IPS DF 6.9 (cell line): ENCODE results near the gene KIAA0930.
A peak's percentile ranks its signal among the peaks of the same experiment; 100 is the strongest.

ENCODE experiments used
- DNase-seq: peaks from one replicate; pipeline ENCODE4 v3.0.0-alpha.2; 2013; ENCODE audit warnings: low read depth, low spot score
- H3K27ac ChIP-seq: one replicate; pipeline ENCODE4 v1.5.1; 2013; ENCODE audit warnings: low read length, control low read depth
- H3K27me3 ChIP-seq: 2 replicates; pipeline ENCODE4 v1.6.1; 2013; ENCODE audit warnings: mild to moderate bottlenecking, low read length; ENCODE audit not compliant: control insufficient read depth, insufficient read depth
- H3K36me3 ChIP-seq: 2 replicates; pipeline ENCODE4 v1.6.1; 2013; ENCODE audit warnings: low read length; ENCODE audit not compliant: control insufficient read depth, insufficient read depth
- H3K4me1 ChIP-seq: 2 replicates; pipeline ENCODE4 v1.6.1; 2013; ENCODE audit warnings: low read length; ENCODE audit not compliant: control insufficient read depth, insufficient read depth
- H3K4me3 ChIP-seq: 2 replicates; pipeline ENCODE4 v1.5.1; 2013; ENCODE audit warnings: mild to moderate bottlenecking, low read length
- H3K9me3 ChIP-seq: 2 replicates; pipeline ENCODE4 v1.6.1; 2013; ENCODE audit warnings: low read length, inconsistent platforms; ENCODE audit not compliant: control insufficient read depth, insufficient read depth
- WGBS: extraction: QIAGEN DNeasy Blood & Tissue Kit; methylation state at CpG from one replicate; pipeline ENCODE4 v1.1.7; 2013; ENCODE audit warnings: mixed read lengths, missing lambda C conversion rate; ENCODE audit not compliant: insufficient read length, insufficient coverage; 5-methylcytosine and 5-hydroxymethylcytosine counted together

KIAA0930 gene

DNA sequence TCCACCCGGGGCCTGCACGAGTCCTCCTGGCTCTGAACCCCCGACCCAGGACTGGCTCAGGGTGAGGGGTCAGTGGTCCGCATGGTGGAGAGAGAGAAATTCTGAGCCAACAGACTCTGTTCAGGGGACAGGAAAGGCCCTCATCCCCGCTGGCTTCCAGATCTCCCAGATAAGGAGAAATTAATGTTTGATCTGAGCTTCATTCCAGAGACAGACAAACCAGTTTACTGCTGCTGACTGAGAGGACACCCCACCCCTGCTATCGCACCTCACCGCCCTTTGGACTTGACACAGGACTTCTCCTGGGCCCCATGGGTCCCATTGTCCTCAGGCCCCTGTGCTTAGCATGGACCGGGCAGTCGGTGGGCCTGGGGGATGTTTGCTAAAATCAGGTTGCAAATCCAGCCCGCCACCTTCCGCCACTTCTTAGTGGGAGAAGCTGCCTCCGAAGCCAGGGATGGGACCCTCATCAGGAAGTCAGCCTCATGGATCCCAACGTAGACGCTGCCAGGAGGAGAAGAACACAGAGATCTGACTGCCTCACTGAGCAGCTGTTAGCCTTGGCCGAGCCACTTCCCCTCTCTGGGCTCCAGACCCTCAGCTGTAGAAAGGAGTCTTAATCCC is 32.9 kb upstream of the KIAA0930 start:
- Histone ChIP-seq H3K36me3 (no peaks in the 10 kb centered on the region), H3K27ac (no peak overlapping the region), H3K9me3 (no peaks in the 10 kb centered on the region), H3K4me3 (no peak overlapping the region), H3K4me1 (peaks cover 2% of the 10 kb centered on the region; the same call in 1 of the 2 replicates), H3K27me3 (no peaks in the 10 kb centered on the region)
- no CpG with 5 or more reads among the region's 15 CpGs for WGBS
- no peak for DNase-seq

DNA sequence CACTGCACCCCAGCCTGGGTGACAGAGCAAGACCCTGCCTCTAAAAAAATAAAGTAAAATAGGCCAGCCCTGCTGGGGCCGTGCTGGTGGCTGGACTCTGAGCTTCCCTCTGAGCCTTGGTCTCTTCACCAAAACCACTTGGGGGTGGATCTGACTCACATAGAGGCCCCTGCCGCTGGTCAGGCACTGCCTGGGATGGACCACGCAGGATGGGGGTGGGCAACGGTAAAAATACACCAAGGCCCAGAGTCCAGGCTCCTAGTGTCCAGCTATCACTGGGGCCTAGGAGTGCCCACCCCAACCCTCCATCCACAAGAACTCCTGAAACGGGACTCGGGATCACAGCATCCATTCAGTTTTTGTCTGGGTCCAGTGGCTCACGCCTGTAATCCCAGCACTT is 31.8 kb upstream of the KIAA0930 start:
- no peak for DNase-seq
- Histone ChIP-seq H3K36me3 (no peaks in the 10 kb centered on the region), H3K27ac (no peak overlapping the region), H3K9me3 (no peaks in the 10 kb centered on the region), H3K4me1 (peaks cover 2% of the 10 kb centered on the region; the same call in 1 of the 2 replicates), H3K27me3 (no peaks in the 10 kb centered on the region), H3K4me3 (no peak overlapping the region)
- WGBS = no CpG with 5 or more reads among the region's 7 CpGs

GRCh38 chr22:45271667-45272201 is 31.0 kb upstream of the KIAA0930 start:
- WGBS = no CpG with 5 or more reads among the region's 13 CpGs
- Histone ChIP-seq H3K36me3 (no peaks in the 10 kb centered on the region), H3K4me3 (no peak overlapping the region), H3K9me3 (no peaks in the 10 kb centered on the region), H3K27me3 (no peaks in the 10 kb centered on the region), H3K27ac (no peak overlapping the region), H3K4me1 (peaks cover 2% of the 10 kb centered on the region; the same call in 1 of the 2 replicates)
- no peak for DNase-seq

DNA sequence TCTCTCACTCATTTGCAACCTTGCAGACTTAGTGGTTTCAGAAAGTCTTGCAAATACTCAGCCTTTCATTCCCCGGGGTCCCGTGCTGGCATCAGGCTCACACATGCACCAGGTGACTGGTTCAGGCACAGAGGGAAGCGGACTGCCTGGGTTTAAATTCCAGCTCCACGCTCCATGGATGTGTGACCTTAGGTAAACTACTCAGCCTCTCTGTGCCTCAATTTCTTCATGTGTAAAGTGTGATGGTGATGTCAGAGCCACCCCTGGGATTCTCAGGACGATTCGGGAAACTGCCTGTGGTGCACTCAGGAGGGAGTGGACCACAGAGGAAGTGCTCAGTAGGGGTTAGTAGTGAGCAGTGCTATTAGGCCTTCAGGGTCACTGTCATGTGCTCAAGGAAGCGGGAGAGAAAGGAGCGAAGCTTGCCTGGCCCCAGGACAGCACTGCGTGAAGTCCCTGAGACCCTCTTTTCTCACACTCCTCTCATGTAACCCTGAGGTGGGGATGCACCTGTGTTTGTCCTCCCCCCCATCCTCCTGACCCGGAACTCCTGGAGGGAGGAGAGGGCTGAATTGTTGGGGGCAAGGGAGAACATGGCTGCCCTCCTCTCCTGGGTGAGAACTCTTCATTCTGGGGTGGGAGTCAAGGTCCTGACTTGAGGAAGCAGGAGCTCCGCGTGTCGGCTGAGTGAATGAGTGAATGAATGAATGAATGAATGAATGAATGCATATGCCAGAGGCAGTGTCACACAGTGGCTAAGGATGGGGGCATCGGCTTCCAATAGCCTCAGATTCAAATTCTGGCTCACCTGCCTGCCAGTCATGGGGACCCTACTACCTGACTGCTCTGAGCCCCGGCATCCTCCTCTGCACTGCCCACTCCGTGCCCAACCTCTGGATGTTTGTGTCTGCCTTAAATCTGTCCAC is 29.7 kb upstream of the KIAA0930 start:
- no peaks in the 10 kb centered on the region for H3K27me3 ChIP-seq
- no peak overlapping the region for H3K27ac ChIP-seq
- no peak overlapping the region for H3K4me3 ChIP-seq
- peaks cover 2% of the 10 kb centered on the region; the same call in 1 of the 2 replicates for H3K4me1 ChIP-seq
- no peak for DNase-seq
- H3K36me3 ChIP-seq = no peaks in the 10 kb centered on the region
- WGBS = no CpG with 5 or more reads among the region's 16 CpGs
- no peaks in the 10 kb centered on the region for H3K9me3 ChIP-seq

DNA sequence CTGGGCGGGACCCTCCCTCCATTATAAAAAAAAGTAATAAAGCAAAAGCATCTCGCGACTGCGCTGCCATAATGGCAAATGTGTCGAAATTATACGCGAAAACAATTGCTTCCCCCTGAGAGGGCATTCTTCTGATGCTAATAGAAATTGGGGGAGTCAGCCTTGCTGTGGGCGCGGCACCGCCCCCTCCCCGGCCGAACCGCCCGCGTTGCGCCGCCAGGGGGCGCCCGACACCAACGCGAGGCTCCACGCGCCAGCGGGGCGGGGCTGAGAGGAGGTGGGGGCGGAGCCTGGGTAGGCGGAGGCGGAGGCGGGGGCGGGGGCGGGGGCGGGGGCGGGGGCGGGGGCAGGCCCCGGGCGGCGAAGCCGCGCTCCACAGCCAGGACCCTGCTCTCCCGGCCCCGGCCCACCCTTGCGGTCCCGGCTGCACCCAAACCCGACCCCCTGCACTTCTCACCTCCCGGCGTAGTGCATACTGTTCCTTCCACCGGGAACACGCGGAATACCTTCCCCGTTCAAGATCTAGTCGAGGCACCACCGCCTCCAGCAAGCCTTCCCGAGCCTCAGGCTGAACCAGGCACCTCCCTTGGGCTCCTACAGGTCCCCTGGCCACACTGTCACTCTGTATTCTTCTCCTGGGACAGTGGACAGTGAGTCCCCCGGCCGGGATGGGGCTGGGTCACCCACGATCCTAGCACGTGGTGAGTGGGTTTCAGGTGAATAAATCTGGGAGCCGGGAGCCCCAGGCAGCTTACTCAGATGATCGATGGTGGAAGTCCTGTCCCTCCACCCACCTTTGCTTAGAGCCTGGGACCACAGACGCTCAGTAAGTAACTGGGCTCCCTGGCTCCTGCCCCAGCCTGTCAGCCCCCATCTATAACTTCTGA is 28.5 kb upstream of the KIAA0930 start:
- Histone ChIP-seq H3K36me3 (no peaks in the 10 kb centered on the region), H3K27ac (no peak overlapping the region), H3K4me3 (peak overlapping the region; percentile 52; the same call in 1 of the 2 replicates), H3K9me3 (no peaks in the 10 kb centered on the region), H3K4me1 (peaks cover 2% of the 10 kb centered on the region; the same call in 1 of the 2 replicates), H3K27me3 (no peaks in the 10 kb centered on the region)
- WGBS = no CpG with 5 or more reads among the region's 60 CpGs
- DNase-seq = no peak

- no CpG with 5 or more reads among the region's 47 CpGs for WGBS
- Histone ChIP-seq H3K36me3 (no peaks in the 10 kb centered on the region), H3K27me3 (no peaks in the 10 kb centered on the region), H3K4me1 (peaks cover 3% of the 10 kb centered on the region; the same call in 1 of the 2 replicates), H3K9me3 (no peaks in the 10 kb centered on the region), H3K4me3 (peak overlapping the region; percentile 52; the same call in 1 of the 2 replicates), H3K27ac (no peak overlapping the region)
- peak; percentile 85 for DNase-seq
Observed at GRCh38 chr22:45268167-45268957, 27.7 kb upstream of the KIAA0930 start.

GRCh38 chr22:45265535-45265934 is 24.8 kb upstream of the KIAA0930 start:
- Histone ChIP-seq H3K27me3 (no peaks in the 10 kb centered on the region), H3K27ac (no peak overlapping the region), H3K9me3 (no peaks in the 10 kb centered on the region), H3K4me3 (no peak overlapping the region), H3K4me1 (peaks cover 3% of the 10 kb centered on the region; the same call in 1 of the 2 replicates), H3K36me3 (no peaks in the 10 kb centered on the region)
- whole genome bisulfite sequencing = no CpG with 5 or more reads among the region's 7 CpGs
- no peak for DNase-seq

DNA sequence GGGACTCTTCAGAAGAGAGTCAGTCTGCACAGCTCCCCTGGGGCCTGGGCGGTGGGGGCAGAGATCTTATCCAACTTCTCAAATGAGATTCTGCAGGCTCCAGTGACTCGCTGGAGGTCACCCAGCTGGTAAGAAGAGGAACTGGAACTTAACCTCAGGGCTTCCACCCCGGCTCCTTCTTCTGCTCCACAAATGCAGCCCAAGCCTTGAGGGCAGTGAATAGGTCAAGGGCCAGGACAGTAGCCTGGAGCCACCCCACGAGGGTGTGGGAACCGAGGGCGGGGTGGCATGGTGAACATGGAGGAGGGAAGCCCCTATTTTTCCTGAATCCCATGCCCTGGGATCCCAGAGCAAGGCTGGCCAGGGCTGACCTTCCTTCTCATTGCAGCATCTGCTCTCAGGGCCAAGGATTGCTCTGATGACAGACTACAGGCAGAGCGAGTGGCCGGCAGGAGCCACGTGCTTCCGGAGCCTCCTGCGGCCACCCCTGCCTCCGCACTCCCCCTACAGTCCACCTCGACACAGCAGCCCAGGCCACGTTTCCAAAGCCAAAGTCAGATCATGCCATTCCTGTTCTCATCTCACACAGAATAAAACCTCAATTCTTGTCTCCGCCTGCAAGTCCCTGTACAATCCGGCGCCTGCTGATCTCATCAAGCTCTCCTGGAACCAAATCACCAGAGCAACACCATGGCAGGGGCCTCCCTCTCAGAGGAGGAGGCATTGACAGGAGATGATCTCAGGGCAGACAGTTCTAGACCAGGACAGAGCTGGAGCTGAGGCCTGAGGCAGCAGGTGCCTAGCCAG is 23.0 kb upstream of the KIAA0930 start:
- 0 out of 2 replicates have a peak, but pooled peaks cover 1% of the 10 kb centered on the region for H3K4me1 ChIP-seq
- H3K4me3 ChIP-seq = no peak overlapping the region
- H3K36me3 ChIP-seq = no peaks in the 10 kb centered on the region
- no peak overlapping the region for H3K27ac ChIP-seq
- WGBS = no CpG with 5 or more reads among the region's 17 CpGs
- DNase-seq = no peak
- no peaks in the 10 kb centered on the region for H3K27me3 ChIP-seq
- H3K9me3 ChIP-seq = no peaks in the 10 kb centered on the region

DNA sequence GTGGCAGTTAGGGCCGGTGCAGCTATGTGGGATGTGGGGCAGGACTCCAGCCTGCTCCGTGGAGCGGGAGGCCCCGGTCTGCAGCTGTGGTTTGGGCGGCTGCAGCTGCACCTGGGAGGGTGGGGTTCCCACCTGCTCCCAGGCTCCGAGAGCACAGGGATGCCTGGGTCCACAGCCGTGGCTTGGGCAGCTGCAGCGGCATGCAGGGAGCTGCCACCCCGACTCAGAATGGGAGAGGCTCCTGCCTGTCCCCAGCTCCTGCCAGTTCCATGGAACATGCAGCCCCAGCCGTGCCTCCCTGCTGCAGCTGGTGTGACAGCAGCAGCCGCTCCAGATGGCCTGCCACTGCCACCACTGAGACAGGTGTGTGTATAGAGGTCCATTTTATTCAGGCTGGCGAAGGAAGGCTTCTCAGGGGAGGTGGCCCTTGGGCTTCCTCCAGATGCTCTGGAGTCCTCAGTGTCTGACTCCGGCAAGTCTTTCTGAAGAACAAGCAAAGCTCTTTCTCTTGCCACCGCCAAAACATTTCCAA is 22.3 kb upstream of the KIAA0930 start:
- Histone ChIP-seq H3K4me1 (0 out of 2 replicates have a peak, but pooled peaks cover 1% of the 10 kb centered on the region), H3K36me3 (no peaks in the 10 kb centered on the region), H3K4me3 (no peak overlapping the region), H3K9me3 (no peaks in the 10 kb centered on the region), H3K27ac (no peak overlapping the region), H3K27me3 (no peaks in the 10 kb centered on the region)
- DNase-seq = no peak
- no CpG with 5 or more reads among the region's 14 CpGs for WGBS
